Liver (tissue), 9 donors: ENCODE data around the gene SCUBE1. TPM values are rescaled to one million over a fixed set of nuclear protein-coding genes. Genes with fewer than 3 reads are reported as not detected.

Experiments
- DNase-seq: peaks from one replicate; pipeline ENCODE4 v3.0.0-alpha.2; 2017; ENCODE audit warnings: low spot score
- H3K27ac ChIP-seq, 2 donors: one replicate each; pipeline ENCODE4 v1.7.0; 2013; ENCODE audit warnings: inconsistent platforms in 2 of 2, low read length in 2 of 2, control low read depth in 1 of 2, low read depth in 1 of 2, mild to moderate bottlenecking in 1 of 2
- H3K27me3 ChIP-seq, 4 donors: one replicate each; pipeline versions ENCODE4 v1.6.1 to v1.7.0; 2013; ENCODE audit warnings: low read length in 3 of 4, inconsistent platforms in 1 of 4, mild to moderate bottlenecking in 1 of 4, moderate library complexity in 1 of 4; ENCODE audit not compliant: control insufficient read depth in 4 of 4, insufficient read depth in 4 of 4
- H3K36me3 ChIP-seq, 4 donors: one replicate each; pipeline versions ENCODE4 v1.6.1 to v1.7.0; 2013; ENCODE audit warnings: low read length in 3 of 4, mild to moderate bottlenecking in 3 of 4, low read depth in 1 of 4, moderate library complexity in 1 of 4; ENCODE audit not compliant: control insufficient read depth in 4 of 4, insufficient read depth in 3 of 4
- H3K4me1 ChIP-seq, 4 donors: one replicate each; pipeline versions ENCODE4 v1.6.1 to v1.7.0; 2013; ENCODE audit warnings: low read length in 3 of 4, mild to moderate bottlenecking in 3 of 4, moderate library complexity in 1 of 4; ENCODE audit not compliant: control insufficient read depth in 4 of 4, insufficient read depth in 4 of 4
- H3K4me3 ChIP-seq, 3 donors: one replicate each; pipeline versions ENCODE4 v1.6.1 to v1.7.0; 2013; ENCODE audit warnings: low read length in 3 of 3, control low read depth in 1 of 3, low read depth in 1 of 3, mild to moderate bottlenecking in 1 of 3
- H3K9ac ChIP-seq, 2 donors: one replicate each; pipeline ENCODE4 v1.7.0; 2013; ENCODE audit warnings: low read length in 2 of 2, mild to moderate bottlenecking in 2 of 2, moderate library complexity in 2 of 2, control low read depth in 1 of 2, low read depth in 1 of 2
- H3K9me3 ChIP-seq, 4 donors: one replicate each; pipeline versions ENCODE4 v1.6.1 to v1.7.0; 2013; ENCODE audit warnings: low read length in 3 of 4; ENCODE audit not compliant: control insufficient read depth in 4 of 4
- EGR1 ChIP-seq, 2 donors: IDR thresholded peaks; 2 replicates each; pipeline ENCODE4 v1.6.1; 2016 to 2018; ENCODE audit warnings: antibody characterized with exemption in 2 of 2, low read depth in 2 of 2
- FOXA1 ChIP-seq: IDR thresholded peaks from 2 replicates; pipeline ENCODE4 v1.6.1; 2016; ENCODE audit warnings: antibody characterized with exemption
- FOXA2 ChIP-seq: IDR thresholded peaks from 2 replicates; pipeline ENCODE4 v1.6.1; 2016; ENCODE audit warnings: antibody characterized with exemption
- GABPA ChIP-seq, 2 donors: IDR thresholded peaks in 1 of 2; conservative IDR thresholded peaks in 1 of 2; 2 replicates each; pipeline ENCODE4 v1.6.1; 2016; ENCODE audit warnings: antibody characterized with exemption in 2 of 2, mild to moderate bottlenecking in 1 of 2, moderate library complexity in 1 of 2
- HNF4A ChIP-seq, 2 donors: conservative IDR thresholded peaks; 2 replicates each; pipeline ENCODE4 v1.6.1; 2016; ENCODE audit warnings: antibody characterized with exemption in 2 of 2, mild to moderate bottlenecking in 2 of 2
- HNF4G ChIP-seq: IDR thresholded peaks from 2 replicates; pipeline ENCODE4 v1.6.1; 2016; ENCODE audit warnings: antibody characterized with exemption
- JUND ChIP-seq, 2 donors: IDR thresholded peaks; 2 replicates each; pipeline ENCODE4 v1.6.1; 2016; ENCODE audit warnings: antibody characterized with exemption in 2 of 2
- NR2F2 ChIP-seq: IDR thresholded peaks from 2 replicates; pipeline ENCODE4 v1.6.1; 2016; ENCODE audit warnings: antibody characterized with exemption
- RAD21 ChIP-seq, 2 donors: IDR thresholded peaks; 2 replicates each; pipeline ENCODE4 v1.6.1; 2016; ENCODE audit warnings: antibody characterized with exemption in 2 of 2, mild to moderate bottlenecking in 2 of 2
- RXRA ChIP-seq, 2 donors: IDR thresholded peaks; 2 replicates each; pipeline ENCODE4 v1.6.1; 2017 to 2018; ENCODE audit warnings: antibody characterized with exemption in 2 of 2, mild to moderate bottlenecking in 1 of 2
- SP1 ChIP-seq: IDR thresholded peaks from 2 replicates; pipeline ENCODE4 v1.6.1; 2018; ENCODE audit warnings: antibody characterized with exemption, mild to moderate bottlenecking
- TAF1 ChIP-seq: conservative IDR thresholded peaks from 2 replicates; pipeline ENCODE4 v1.6.1; 2016; ENCODE audit warnings: antibody characterized with exemption, mild to moderate bottlenecking
- YY1 ChIP-seq: IDR thresholded peaks from 2 replicates; pipeline ENCODE4 v1.6.1; 2016; ENCODE audit warnings: antibody characterized with exemption, mild to moderate bottlenecking
- ZBTB33 ChIP-seq: IDR thresholded peaks from 2 replicates; pipeline ENCODE4 v1.6.1; 2016; ENCODE audit warnings: antibody characterized with exemption
- WGBS: extraction: QIAGEN DNeasy Blood & Tissue Kit; methylation state at CpG from one replicate; pipeline ENCODE4 v1.1.7; 2013; 5-methylcytosine and 5-hydroxymethylcytosine counted together
- polyA plus RNA-seq, 2 donors: library from polyadenylated mRNA; stranded (reverse) in 1 of 2; unstranded in 1 of 2; fragments of 200-250 nt in 1 of 2; fragments of >200 nt in 1 of 2; fragmentation: Nextera tagmentation in 1 of 2; extraction: Ambion mirVana in 1 of 2; gene quantifications; one replicate each; pipeline versions ENCODE4 v1.2.1 to v1.2.3, GENCODE V29; 2013 to 2015
- total RNA-seq, 2 donors: library from RNA; depleted of rRNA; stranded (reverse); fragments of >200 nt; gene quantifications; one replicate each; pipeline ENCODE4 v1.2.3, GENCODE V29; 2014
- TF ChIP-seq, protein P1 (sequence below): IDR thresholded peaks from 2 replicates; pipeline ENCODE4 v1.6.1; 2016; ENCODE audit warnings: antibody characterized with exemption
- TF ChIP-seq, protein P2 (sequence below): IDR thresholded peaks from 2 replicates; pipeline ENCODE4 v1.6.1; 2016; ENCODE audit warnings: antibody characterized with exemption
- TF ChIP-seq, protein P3 (sequence below): IDR thresholded peaks from 2 replicates; pipeline ENCODE4 v1.6.1; 2016; ENCODE audit warnings: antibody characterized with exemption, mild to moderate bottlenecking
- TF ChIP-seq, protein P4 (sequence below): fragments of 150-350 bp; IDR thresholded peaks from 2 replicates; pipeline ENCODE4 v1.5.1; 2017; ENCODE audit warnings: improper control_type of control experiment, low read depth, low read length; ENCODE audit not compliant: missing input control
- donor health status: healthy.
- donor health status: healthy.
- donor health status: healthy.
- donor health status: healthy.
- donor health status: healthy.

SCUBE1 gene
- total and polyA plus RNA-seq, 4 donors: 0.07 to 0.46 (median 0.08) TPM; not detected in 1

- DNase-seq: no peak
- no peaks in the 10 kb centered on the region for H3K4me1 ChIP-seq
- H3K9me3 ChIP-seq: no peaks in the 10 kb centered on the region
- H3K4me3 ChIP-seq: no peak overlapping the region
- no peaks in the 10 kb centered on the region for H3K36me3 ChIP-seq
- WGBS: 95% methylated on average over 26 of the region's 26 CpGs
- TF ChIP-seq TAF1 (no peak), HNF4A (conservative IDR thresholded peaks at IDR 0.05) (no peak), GABPA (IDR thresholded peaks at IDR 0.05 in 1 of 2, conservative IDR thresholded peaks at IDR 0.05 in 1 of 2) (no peak), YY1 (no peak), SP1 (no peak)
- TF ChIP-seq, protein P1, sequence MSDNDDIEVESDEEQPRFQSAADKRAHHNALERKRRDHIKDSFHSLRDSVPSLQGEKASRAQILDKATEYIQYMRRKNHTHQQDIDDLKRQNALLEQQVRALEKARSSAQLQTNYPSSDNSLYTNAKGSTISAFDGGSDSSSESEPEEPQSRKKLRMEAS: no peak
- TF ChIP-seq, protein P2, sequence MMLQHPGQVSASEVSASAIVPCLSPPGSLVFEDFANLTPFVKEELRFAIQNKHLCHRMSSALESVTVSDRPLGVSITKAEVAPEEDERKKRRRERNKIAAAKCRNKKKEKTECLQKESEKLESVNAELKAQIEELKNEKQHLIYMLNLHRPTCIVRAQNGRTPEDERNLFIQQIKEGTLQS: no peak
- H3K9ac ChIP-seq: no peak overlapping the region
- H3K27me3 ChIP-seq: no peaks in the 10 kb centered on the region
- H3K27ac ChIP-seq: no peak overlapping the region
These were observed 141.5 kb downstream of the SCUBE1 start for GRCh38 chr22:43201486-43202219.

- Histone ChIP-seq H3K4me1 (no peaks in the 10 kb centered on the region), H3K4me3 (no peak overlapping the region), H3K9ac (no peak overlapping the region), H3K27me3 (peaks cover 0 to 2% (median 0%) of the 10 kb centered on the region in 4 donors), H3K27ac (no peak overlapping the region), H3K36me3 (no peaks in the 10 kb centered on the region), H3K9me3 (no peaks in the 10 kb centered on the region)
- 91% methylated on average over 13 of the region's 13 CpGs for WGBS
- TF ChIP-seq, protein P3, sequence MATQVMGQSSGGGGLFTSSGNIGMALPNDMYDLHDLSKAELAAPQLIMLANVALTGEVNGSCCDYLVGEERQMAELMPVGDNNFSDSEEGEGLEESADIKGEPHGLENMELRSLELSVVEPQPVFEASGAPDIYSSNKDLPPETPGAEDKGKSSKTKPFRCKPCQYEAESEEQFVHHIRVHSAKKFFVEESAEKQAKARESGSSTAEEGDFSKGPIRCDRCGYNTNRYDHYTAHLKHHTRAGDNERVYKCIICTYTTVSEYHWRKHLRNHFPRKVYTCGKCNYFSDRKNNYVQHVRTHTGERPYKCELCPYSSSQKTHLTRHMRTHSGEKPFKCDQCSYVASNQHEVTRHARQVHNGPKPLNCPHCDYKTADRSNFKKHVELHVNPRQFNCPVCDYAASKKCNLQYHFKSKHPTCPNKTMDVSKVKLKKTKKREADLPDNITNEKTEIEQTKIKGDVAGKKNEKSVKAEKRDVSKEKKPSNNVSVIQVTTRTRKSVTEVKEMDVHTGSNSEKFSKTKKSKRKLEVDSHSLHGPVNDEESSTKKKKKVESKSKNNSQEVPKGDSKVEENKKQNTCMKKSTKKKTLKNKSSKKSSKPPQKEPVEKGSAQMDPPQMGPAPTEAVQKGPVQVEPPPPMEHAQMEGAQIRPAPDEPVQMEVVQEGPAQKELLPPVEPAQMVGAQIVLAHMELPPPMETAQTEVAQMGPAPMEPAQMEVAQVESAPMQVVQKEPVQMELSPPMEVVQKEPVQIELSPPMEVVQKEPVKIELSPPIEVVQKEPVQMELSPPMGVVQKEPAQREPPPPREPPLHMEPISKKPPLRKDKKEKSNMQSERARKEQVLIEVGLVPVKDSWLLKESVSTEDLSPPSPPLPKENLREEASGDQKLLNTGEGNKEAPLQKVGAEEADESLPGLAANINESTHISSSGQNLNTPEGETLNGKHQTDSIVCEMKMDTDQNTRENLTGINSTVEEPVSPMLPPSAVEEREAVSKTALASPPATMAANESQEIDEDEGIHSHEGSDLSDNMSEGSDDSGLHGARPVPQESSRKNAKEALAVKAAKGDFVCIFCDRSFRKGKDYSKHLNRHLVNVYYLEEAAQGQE: no peak
- TF ChIP-seq RAD21 (IDR thresholded peaks at IDR 0.05) (no peak), EGR1 (IDR thresholded peaks at IDR 0.05; ENCODE audit: low read depth in 2 of 2) (no peak), FOXA2 (no peak), HNF4G (no peak), YY1 (no peak), HNF4A (conservative IDR thresholded peaks at IDR 0.05) (no peak), FOXA1 (no peak), RXRA (IDR thresholded peaks at IDR 0.05) (no peak), TAF1 (no peak), NR2F2 (no peak), GABPA (IDR thresholded peaks at IDR 0.05 in 1 of 2, conservative IDR thresholded peaks at IDR 0.05 in 1 of 2) (no peak), ZBTB33 (no peak), JUND (IDR thresholded peaks at IDR 0.05) (no peak)
- TF ChIP-seq, protein P2: no peak
- TF ChIP-seq, protein P4, sequence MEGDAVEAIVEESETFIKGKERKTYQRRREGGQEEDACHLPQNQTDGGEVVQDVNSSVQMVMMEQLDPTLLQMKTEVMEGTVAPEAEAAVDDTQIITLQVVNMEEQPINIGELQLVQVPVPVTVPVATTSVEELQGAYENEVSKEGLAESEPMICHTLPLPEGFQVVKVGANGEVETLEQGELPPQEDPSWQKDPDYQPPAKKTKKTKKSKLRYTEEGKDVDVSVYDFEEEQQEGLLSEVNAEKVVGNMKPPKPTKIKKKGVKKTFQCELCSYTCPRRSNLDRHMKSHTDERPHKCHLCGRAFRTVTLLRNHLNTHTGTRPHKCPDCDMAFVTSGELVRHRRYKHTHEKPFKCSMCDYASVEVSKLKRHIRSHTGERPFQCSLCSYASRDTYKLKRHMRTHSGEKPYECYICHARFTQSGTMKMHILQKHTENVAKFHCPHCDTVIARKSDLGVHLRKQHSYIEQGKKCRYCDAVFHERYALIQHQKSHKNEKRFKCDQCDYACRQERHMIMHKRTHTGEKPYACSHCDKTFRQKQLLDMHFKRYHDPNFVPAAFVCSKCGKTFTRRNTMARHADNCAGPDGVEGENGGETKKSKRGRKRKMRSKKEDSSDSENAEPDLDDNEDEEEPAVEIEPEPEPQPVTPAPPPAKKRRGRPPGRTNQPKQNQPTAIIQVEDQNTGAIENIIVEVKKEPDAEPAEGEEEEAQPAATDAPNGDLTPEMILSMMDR: no peak
- DNase-seq: no peak
These were observed 142.6 kb downstream of the SCUBE1 start for GRCh38 chr22:43200555-43200954.
